ENCODE measurements around the gene TNRC6B.

TNRC6B gene

GRCh38 chr22:40199223-40199622 is 21.5 kb downstream of the TNRC6B start:
- Histone ChIP-seq H3K27ac (no peak overlapping the region), H3K4me1 (peaks cover 61 to 82% (median 73%) of the 10 kb centered on the region in 10 experiments), H3K9ac (no peak overlapping the region), H3K27me3 (no peaks in the 10 kb centered on the region), H3K4me2 (no peak overlapping the region), H3K9me3 (replicated peaks in 1 of 11) (no peaks in the 10 kb centered on the region), H3K4me3 (no peak overlapping the region), H4K20me1 (peaks cover 32 to 100% (median 79%) of the 10 kb centered on the region in 11 experiments), H3K36me3 (peaks cover 0 to 27% (median 10%) of the 10 kb centered on the region in 11 experiments; a peak in 8 of 22 replicates)
- no peak for TF ChIP-seq Cebpa-rat (IDR thresholded peaks at IDR 0.05)

GRCh38 chr22:40199852-40200251 is 22.1 kb downstream of the TNRC6B start:
- no peaks in the 10 kb centered on the region for H3K27me3 ChIP-seq
- peaks cover 61 to 82% (median 72%) of the 10 kb centered on the region in 10 experiments for H3K4me1 ChIP-seq
- no peak for TF ChIP-seq Cebpa-rat (IDR thresholded peaks at IDR 0.05)
- H3K4me2 ChIP-seq = no peak overlapping the region
- H4K20me1 ChIP-seq = peaks cover 25 to 100% (median 79%) of the 10 kb centered on the region in 11 experiments
- no peak overlapping the region for H3K27ac ChIP-seq
- H3K4me3 ChIP-seq = no peak overlapping the region
- H3K9ac ChIP-seq = no peak overlapping the region
- H3K36me3 ChIP-seq = peaks cover 0 to 31% (median 10%) of the 10 kb centered on the region in 11 experiments; a peak in 8 of 22 replicates
- H3K9me3 ChIP-seq (replicated peaks in 1 of 11) = no peaks in the 10 kb centered on the region

- no peak overlapping the region for H3K9ac ChIP-seq
- no peaks in the 10 kb centered on the region for H3K27me3 ChIP-seq
- H3K4me3 ChIP-seq = no peak overlapping the region
- peaks cover 0 to 31% (median 10%) of the 10 kb centered on the region in 11 experiments; a peak in 8 of 22 replicates for H3K36me3 ChIP-seq
- H3K9me3 ChIP-seq (replicated peaks in 1 of 11) = no peaks in the 10 kb centered on the region
- H3K27ac ChIP-seq = peak overlapping the region in 1 of 11 experiments; percentile 10; a peak in 1 of 22 replicates
- H3K4me2 ChIP-seq = peak overlapping the region in 10 of 11 experiments; percentile 7 to 88 (median 72); a peak in 17 of 22 replicates
- no peak for TF ChIP-seq Cebpa-rat (IDR thresholded peaks at IDR 0.05)
- H4K20me1 ChIP-seq = peaks cover 25 to 100% (median 68%) of the 10 kb centered on the region in 11 experiments
- H3K4me1 ChIP-seq = peaks cover 54 to 72% (median 62%) of the 10 kb centered on the region in 10 experiments
Observed at GRCh38 chr22:40200795-40201530, 23.2 kb downstream of the TNRC6B start.

- Histone ChIP-seq H3K9me3 (replicated peaks in 1 of 11) (no peaks in the 10 kb centered on the region), H3K9ac (peak overlapping the region in 2 of 11 experiments; percentile 32 to 33; a peak in 3 of 22 replicates), H3K4me3 (peak overlapping the region in 2 of 10 experiments; percentile 4 to 13; a peak in 2 of 20 replicates), H3K27ac (peak overlapping the region in 6 of 11 experiments; percentile 10 to 34 (median 18); a peak in 6 of 22 replicates), H4K20me1 (peaks cover 17 to 98% (median 55%) of the 10 kb centered on the region in 11 experiments; a peak in 21 of 22 replicates), H3K27me3 (no peaks in the 10 kb centered on the region), H3K4me2 (peak overlapping the region; percentile 48 to 88 (median 75)), H3K36me3 (peaks cover 0 to 36% (median 13%) of the 10 kb centered on the region in 11 experiments; a peak in 13 of 22 replicates), H3K4me1 (peaks cover 41 to 58% (median 48%) of the 10 kb centered on the region in 10 experiments)
- TF ChIP-seq Cebpa-rat (IDR thresholded peaks at IDR 0.05) = no peak
Observed at GRCh38 chr22:40202225-40202944, 24.7 kb downstream of the TNRC6B start.

GRCh38 chr22:40203572-40203971 is 25.8 kb downstream of the TNRC6B start:
- Histone ChIP-seq H3K27me3 (no peaks in the 10 kb centered on the region), H3K4me3 (no peak overlapping the region), H3K4me2 (peak overlapping the region; percentile 48 to 88 (median 75)), H3K36me3 (peaks cover 0 to 33% (median 13%) of the 10 kb centered on the region in 11 experiments; a peak in 13 of 22 replicates), H3K9me3 (replicated peaks in 1 of 11) (no peaks in the 10 kb centered on the region), H3K27ac (peak overlapping the region in 5 of 11 experiments; percentile 8 to 40 (median 14); a peak in 4 of 22 replicates), H3K4me1 (peaks cover 47 to 59% (median 52%) of the 10 kb centered on the region in 10 experiments), H3K9ac (peak overlapping the region in 3 of 11 experiments; percentile 15 to 32 (median 24); a peak in 3 of 22 replicates), H4K20me1 (peaks cover 13 to 98% (median 45%) of the 10 kb centered on the region in 11 experiments; a peak in 20 of 22 replicates)
- no peak for TF ChIP-seq Cebpa-rat (IDR thresholded peaks at IDR 0.05)

GRCh38 chr22:40204321-40205116 is 26.8 kb downstream of the TNRC6B start:
- no peak for TF ChIP-seq Cebpa-rat (IDR thresholded peaks at IDR 0.05)
- no peak overlapping the region for H3K27ac ChIP-seq
- H3K9me3 ChIP-seq (replicated peaks in 1 of 11) = no peaks in the 10 kb centered on the region
- no peaks in the 10 kb centered on the region for H3K27me3 ChIP-seq
- H3K4me1 ChIP-seq = peaks cover 56 to 65% (median 60%) of the 10 kb centered on the region in 10 experiments
- peaks cover 16 to 98% (median 40%) of the 10 kb centered on the region in 11 experiments; a peak in 19 of 22 replicates for H4K20me1 ChIP-seq
- no peak overlapping the region for H3K9ac ChIP-seq
- H3K4me3 ChIP-seq = no peak overlapping the region
- H3K4me2 ChIP-seq = peak overlapping the region in 9 of 11 experiments; percentile 48 to 88 (median 75); a peak in 16 of 22 replicates
- peaks cover 0 to 23% (median 10%) of the 10 kb centered on the region in 11 experiments; a peak in 9 of 22 replicates for H3K36me3 ChIP-seq

GRCh38 chr22:40206561-40206960 is 28.8 kb downstream of the TNRC6B start:
- H3K9ac ChIP-seq = no peak overlapping the region
- H3K36me3 ChIP-seq = peaks cover 0 to 21% (median 7%) of the 10 kb centered on the region in 11 experiments; a peak in 9 of 22 replicates
- no peaks in the 10 kb centered on the region for H3K27me3 ChIP-seq
- no peaks in the 10 kb centered on the region for H3K9me3 ChIP-seq (replicated peaks in 1 of 11)
- TF ChIP-seq Cebpa-rat (IDR thresholded peaks at IDR 0.05) = no peak
- H4K20me1 ChIP-seq = peaks cover 16 to 98% (median 33%) of the 10 kb centered on the region in 11 experiments; a peak in 19 of 22 replicates
- H3K4me1 ChIP-seq = peaks cover 66 to 72% (median 68%) of the 10 kb centered on the region in 10 experiments
- no peak overlapping the region for H3K4me3 ChIP-seq
- no peak overlapping the region for H3K4me2 ChIP-seq
- H3K27ac ChIP-seq = no peak overlapping the region

- peaks cover 0 to 94% (median 16%) of the 10 kb centered on the region in 11 experiments; a peak in 12 of 22 replicates for H4K20me1 ChIP-seq
- H3K4me1 ChIP-seq = peaks cover 75 to 83% (median 79%) of the 10 kb centered on the region in 10 experiments
- no peak for TF ChIP-seq Cebpa-rat (IDR thresholded peaks at IDR 0.05)
Observed at GRCh38 chr22:40210818-40211217, 33.1 kb downstream of the TNRC6B start.

More at GRCh38 chr22:40210818-40211217, 33.1 kb downstream of the TNRC6B start:
- peaks cover 0 to 11% (median 7%) of the 10 kb centered on the region in 11 experiments; a peak in 9 of 22 replicates for H3K36me3 ChIP-seq
- no peaks in the 10 kb centered on the region for H3K9me3 ChIP-seq (replicated peaks in 1 of 11)
- H3K9ac ChIP-seq = peak overlapping the region in 10 of 11 experiments; percentile 30 to 61 (median 52); a peak in 17 of 22 replicates
- peak overlapping the region; percentile 20 to 80 (median 74); a peak in 20 of 22 replicates for H3K27ac ChIP-seq
- peak overlapping the region; percentile 73 to 95 (median 85) for H3K4me2 ChIP-seq
- no peaks in the 10 kb centered on the region for H3K27me3 ChIP-seq
- 0 out of 20 replicates have a peak overlapping the region, but pooled peaks of 2 of the 10 experiments have one; percentile 3 to 18 for H3K4me3 ChIP-seq

Data from BLaER1 treated with 17β-estradiol and CSF1 and Interleukin-3, amounts not matched to agents 10 nM and 100 nM (cell line).